ENCODE results near the gene DAGLB.
"Not testable (repeated sequence)": the region's sequence is repeated elsewhere in the genome, so short reads cannot be mapped to it uniquely, and the experiment has no call there.

DAGLB gene

DNA sequence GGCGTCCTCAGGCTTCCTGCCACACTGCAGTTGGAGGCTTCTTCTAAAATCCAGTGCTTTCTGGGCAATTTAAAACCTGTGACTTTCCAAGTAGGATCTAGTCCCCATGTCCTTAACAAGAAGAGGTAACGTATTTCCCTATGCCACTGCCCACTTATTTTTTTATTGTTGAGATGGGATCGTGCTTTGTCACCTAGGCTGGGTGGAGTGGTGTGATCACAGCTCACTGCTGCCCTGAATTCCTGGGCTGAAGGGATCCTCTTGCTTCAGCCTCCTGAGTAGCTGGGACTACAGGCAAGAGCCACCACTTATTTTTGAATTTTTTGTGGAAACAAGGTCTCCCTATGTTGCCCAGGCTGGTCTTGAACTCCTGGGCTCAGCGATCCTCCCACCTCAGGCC is 63.4 kb downstream of the DAGLB start:
- no peak for DNase-seq (ENCODE audit: low read depth)
- no peak overlapping the region for H3K4me3 ChIP-seq (ENCODE audit: control insufficient read depth, low read depth, low read length)
- TF ChIP-seq, protein P1, sequence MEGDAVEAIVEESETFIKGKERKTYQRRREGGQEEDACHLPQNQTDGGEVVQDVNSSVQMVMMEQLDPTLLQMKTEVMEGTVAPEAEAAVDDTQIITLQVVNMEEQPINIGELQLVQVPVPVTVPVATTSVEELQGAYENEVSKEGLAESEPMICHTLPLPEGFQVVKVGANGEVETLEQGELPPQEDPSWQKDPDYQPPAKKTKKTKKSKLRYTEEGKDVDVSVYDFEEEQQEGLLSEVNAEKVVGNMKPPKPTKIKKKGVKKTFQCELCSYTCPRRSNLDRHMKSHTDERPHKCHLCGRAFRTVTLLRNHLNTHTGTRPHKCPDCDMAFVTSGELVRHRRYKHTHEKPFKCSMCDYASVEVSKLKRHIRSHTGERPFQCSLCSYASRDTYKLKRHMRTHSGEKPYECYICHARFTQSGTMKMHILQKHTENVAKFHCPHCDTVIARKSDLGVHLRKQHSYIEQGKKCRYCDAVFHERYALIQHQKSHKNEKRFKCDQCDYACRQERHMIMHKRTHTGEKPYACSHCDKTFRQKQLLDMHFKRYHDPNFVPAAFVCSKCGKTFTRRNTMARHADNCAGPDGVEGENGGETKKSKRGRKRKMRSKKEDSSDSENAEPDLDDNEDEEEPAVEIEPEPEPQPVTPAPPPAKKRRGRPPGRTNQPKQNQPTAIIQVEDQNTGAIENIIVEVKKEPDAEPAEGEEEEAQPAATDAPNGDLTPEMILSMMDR (conservative IDR thresholded peaks at IDR 0.05; ENCODE audit: control insufficient read depth, insufficient read depth, low read depth, low read length) = no peak

DNA sequence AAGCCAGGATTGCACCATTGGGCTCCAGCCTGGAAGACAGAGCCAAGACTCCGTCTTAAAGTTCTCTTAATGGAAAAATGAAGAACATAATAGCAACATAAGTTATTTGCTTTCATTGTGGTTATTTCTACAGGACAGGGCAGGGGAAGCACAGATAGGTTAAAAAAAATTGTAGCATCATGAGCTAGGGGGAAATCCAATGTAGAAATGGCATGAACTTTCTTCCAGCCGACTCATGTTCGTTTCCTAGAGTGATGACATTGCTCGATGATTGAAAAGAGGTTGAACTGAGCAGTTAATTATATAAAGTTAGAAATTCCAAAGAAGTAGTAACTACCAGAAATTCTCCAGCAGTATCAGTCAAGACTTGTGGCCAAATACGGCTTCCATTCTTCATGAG is 64.9 kb downstream of the DAGLB start:
- peak; percentile 47 for DNase-seq (ENCODE audit: low read depth)

GRCh38 chr7:6381846-6382245 is 65.9 kb downstream of the DAGLB start:
- H3K4me3 ChIP-seq (ENCODE audit: control insufficient read depth, low read depth, low read length); DNase-seq (ENCODE audit: low read depth): not testable (repeated sequence)

More for the DNA sequence above, 64.9 kb downstream of the DAGLB start:
- TF ChIP-seq, protein P1 (conservative IDR thresholded peaks at IDR 0.05; ENCODE audit: control insufficient read depth, insufficient read depth, low read depth, low read length) = no peak
- H3K4me3 ChIP-seq (ENCODE audit: control insufficient read depth, low read depth, low read length) = no peak overlapping the region

DNA sequence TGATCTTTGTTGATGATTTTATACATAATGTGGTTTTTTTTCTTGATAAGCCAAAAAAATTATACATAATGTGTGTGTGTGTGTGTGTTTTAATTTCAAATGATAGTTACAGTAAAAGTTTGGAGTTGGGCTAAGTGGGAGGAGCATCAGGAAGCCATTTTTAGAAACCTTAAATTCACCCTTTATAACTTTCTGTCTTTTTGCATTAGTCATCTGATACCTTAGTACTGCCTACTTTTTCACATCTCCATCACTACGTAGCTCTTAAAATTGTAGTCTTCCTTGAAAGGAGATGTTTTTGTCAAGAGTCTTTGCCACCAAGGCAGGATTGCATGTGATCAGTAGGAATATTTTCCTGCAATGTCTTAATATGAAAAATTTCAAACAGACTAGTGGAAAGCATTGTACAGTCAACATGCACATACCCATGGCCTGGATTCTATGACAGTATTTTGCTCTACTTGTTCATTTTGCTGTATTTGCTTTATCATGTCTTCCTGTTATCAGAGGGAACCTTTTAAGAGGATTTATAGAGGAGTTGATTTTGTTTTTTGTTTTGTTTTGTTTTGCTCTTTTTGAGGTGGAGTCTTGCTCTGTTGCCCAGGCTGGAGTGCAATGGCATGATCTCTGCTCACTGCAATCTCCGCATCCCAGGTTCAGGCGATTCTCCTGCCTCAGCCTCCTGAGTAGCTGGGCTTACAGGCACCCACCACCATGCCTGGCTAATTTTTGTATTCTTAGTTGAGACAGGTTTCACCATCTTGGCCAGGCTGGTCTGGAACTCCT is 67.3 kb downstream of the DAGLB start:
- TF ChIP-seq, protein P1 (conservative IDR thresholded peaks at IDR 0.05; ENCODE audit: control insufficient read depth, insufficient read depth, low read depth, low read length) = no peak
- H3K4me3 ChIP-seq (ENCODE audit: control insufficient read depth, low read depth, low read length) = no peak overlapping the region
- no peak for DNase-seq (ENCODE audit: low read depth)

GRCh38 chr7:6379886-6380285 is 67.9 kb downstream of the DAGLB start:
- no peak for DNase-seq (ENCODE audit: low read depth)
- H3K4me3 ChIP-seq (ENCODE audit: control insufficient read depth, low read depth, low read length) = no peak overlapping the region
- TF ChIP-seq, protein P1 (conservative IDR thresholded peaks at IDR 0.05; ENCODE audit: control insufficient read depth, insufficient read depth, low read depth, low read length) = no peak

GRCh38 chr7:6378556-6378955 is 69.2 kb downstream of the DAGLB start:
- H3K4me3 ChIP-seq (ENCODE audit: control insufficient read depth, low read depth, low read length); DNase-seq (ENCODE audit: low read depth): not testable (repeated sequence)

DNA sequence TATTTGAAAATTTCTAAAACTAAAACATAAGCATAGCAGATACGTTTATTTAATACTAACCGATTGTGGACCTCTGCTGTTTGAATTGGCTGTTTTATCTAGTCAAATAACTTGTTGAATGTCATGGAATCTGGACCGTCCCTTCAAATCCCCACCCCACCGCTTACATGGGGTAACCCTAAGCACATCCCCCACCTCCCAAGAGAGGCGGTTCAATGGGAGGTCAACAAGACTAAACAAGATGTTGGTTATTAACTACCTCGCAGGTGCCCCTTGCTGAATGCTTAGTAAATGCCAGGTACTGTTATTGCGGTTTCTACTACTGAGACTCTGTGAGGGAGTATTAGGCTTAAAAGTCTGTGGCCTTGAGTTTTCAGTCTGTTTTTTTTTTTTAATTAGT is 70.9 kb downstream of the DAGLB start:
- H3K4me3 ChIP-seq (ENCODE audit: control insufficient read depth, low read depth, low read length) = peak overlapping the region; percentile 7
- DNase-seq (ENCODE audit: low read depth) = no peak
- TF ChIP-seq, protein P1 (conservative IDR thresholded peaks at IDR 0.05; ENCODE audit: control insufficient read depth, insufficient read depth, low read depth, low read length) = no peak
